ENCODE results near the gene GPER1. TPM values are rescaled to one million over a fixed set of nuclear protein-coding genes. Genes with fewer than 3 reads are reported as not detected.

GPER1 gene
- total RNA-seq, 4 donors from 2014 or later = 7.1 to 20.2 (median 7.8) TPM

GRCh38 chr7:1124816-1125602 is 37.1 kb downstream of the GPER1 start:
- H3K4me3 ChIP-seq = no peak overlapping the region
- ATAC-seq = no peak

GRCh38 chr7:1125603-1125969 is 37.7 kb downstream of the GPER1 start:
- Histone ChIP-seq H3K27me3 (no peaks in the 10 kb centered on the region), H3K4me1 (peaks cover 0 to 30% (median 13%) of the 10 kb centered on the region in 3 donors), H3K9me3 (no peaks in the 10 kb centered on the region), H3K27ac (peak overlapping the region in 1 of 4 donors; percentile 87), H3K4me3 (no peak overlapping the region), H3K36me3 (peaks cover 0 to 20% of the 10 kb centered on the region in 2 donors)
- TF ChIP-seq POLR2AphosphoS5 (IDR thresholded peaks at IDR 0.05) (no peak), EP300 (IDR thresholded peaks at IDR 0.05) (no peak), POLR2A (IDR thresholded peaks at IDR 0.05) (no peak)
- TF ChIP-seq, protein P1, sequence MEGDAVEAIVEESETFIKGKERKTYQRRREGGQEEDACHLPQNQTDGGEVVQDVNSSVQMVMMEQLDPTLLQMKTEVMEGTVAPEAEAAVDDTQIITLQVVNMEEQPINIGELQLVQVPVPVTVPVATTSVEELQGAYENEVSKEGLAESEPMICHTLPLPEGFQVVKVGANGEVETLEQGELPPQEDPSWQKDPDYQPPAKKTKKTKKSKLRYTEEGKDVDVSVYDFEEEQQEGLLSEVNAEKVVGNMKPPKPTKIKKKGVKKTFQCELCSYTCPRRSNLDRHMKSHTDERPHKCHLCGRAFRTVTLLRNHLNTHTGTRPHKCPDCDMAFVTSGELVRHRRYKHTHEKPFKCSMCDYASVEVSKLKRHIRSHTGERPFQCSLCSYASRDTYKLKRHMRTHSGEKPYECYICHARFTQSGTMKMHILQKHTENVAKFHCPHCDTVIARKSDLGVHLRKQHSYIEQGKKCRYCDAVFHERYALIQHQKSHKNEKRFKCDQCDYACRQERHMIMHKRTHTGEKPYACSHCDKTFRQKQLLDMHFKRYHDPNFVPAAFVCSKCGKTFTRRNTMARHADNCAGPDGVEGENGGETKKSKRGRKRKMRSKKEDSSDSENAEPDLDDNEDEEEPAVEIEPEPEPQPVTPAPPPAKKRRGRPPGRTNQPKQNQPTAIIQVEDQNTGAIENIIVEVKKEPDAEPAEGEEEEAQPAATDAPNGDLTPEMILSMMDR (IDR thresholded peaks at IDR 0.05) = no peak
- no peak for ATAC-seq
- 91 to 94% methylated on average over 12 to 16 of the region's 16 CpGs for WGBS, 2 donors (ENCODE audit: low coverage in 1 of 2)

More at GRCh38 chr7:1124816-1125602, 37.1 kb downstream of the GPER1 start:
- H3K27me3 ChIP-seq = no peaks in the 10 kb centered on the region
- peaks cover 0 to 20% of the 10 kb centered on the region in 2 donors for H3K36me3 ChIP-seq
- no peak for TF ChIP-seq EP300 (IDR thresholded peaks at IDR 0.05)
- no peak for TF ChIP-seq POLR2AphosphoS5 (IDR thresholded peaks at IDR 0.05)
- no peak for TF ChIP-seq POLR2A (IDR thresholded peaks at IDR 0.05)
- TF ChIP-seq, protein P1 (IDR thresholded peaks at IDR 0.05) = no peak
- H3K27ac ChIP-seq = peak overlapping the region in 3 of 4 donors; percentile 74 to 87 (median 84)
- H3K4me1 ChIP-seq = peaks cover 0 to 30% (median 13%) of the 10 kb centered on the region in 3 donors
- H3K9me3 ChIP-seq = no peaks in the 10 kb centered on the region
- WGBS, 2 donors (ENCODE audit: low coverage in 1 of 2) = 80 to 96% methylated on average over 2 to 8 of the region's 23 CpGs

GRCh38 chr7:1127001-1127400 is 39.1 kb downstream of the GPER1 start:
- Histone ChIP-seq H3K36me3 (peaks cover 0 to 20% of the 10 kb centered on the region in 2 donors), H3K27ac (no peak overlapping the region), H3K27me3 (no peaks in the 10 kb centered on the region), H3K9me3 (no peaks in the 10 kb centered on the region), H3K4me3 (no peak overlapping the region), H3K4me1 (peaks cover 0 to 30% (median 13%) of the 10 kb centered on the region in 3 donors)
- no peak for ATAC-seq
- TF ChIP-seq EP300 (IDR thresholded peaks at IDR 0.05) = no peak
- 90% methylated on average over 7 of the region's 7 CpGs; no CpG with 5 or more reads in 1 of the 2 donors for WGBS, 2 donors (ENCODE audit: low coverage in 1 of 2)

DNA sequence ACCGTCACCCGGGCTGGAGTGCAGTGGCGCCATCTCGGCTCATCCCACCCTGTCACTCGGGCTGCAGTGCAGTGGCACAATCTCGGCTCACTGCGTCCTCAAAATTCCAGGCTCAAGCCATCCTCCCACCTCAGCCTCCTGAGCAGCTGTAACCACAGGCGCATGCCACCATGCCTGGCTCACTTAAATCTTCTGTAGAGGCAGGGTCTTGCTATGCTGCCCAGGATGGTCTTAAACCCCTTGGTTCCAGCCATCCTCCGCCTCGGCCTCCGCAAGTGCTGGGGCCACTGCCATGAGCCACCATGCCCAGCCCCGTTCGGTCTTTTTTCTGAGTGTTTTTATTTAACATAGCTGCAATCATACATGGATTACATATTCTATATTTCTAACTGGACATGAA is 41.5 kb downstream of the GPER1 start:
- no peaks in the 10 kb centered on the region for H3K27me3 ChIP-seq
- TF ChIP-seq POLR2A (IDR thresholded peaks at IDR 0.05) (no peak), EP300 (IDR thresholded peaks at IDR 0.05) (no peak), POLR2AphosphoS5 (IDR thresholded peaks at IDR 0.05) (no peak)
- TF ChIP-seq, protein P1 (IDR thresholded peaks at IDR 0.05) = no peak
- H3K4me1 ChIP-seq = peaks cover 0 to 11% (median 6%) of the 10 kb centered on the region in 3 donors
- ATAC-seq = no peak
- no peaks in the 10 kb centered on the region for H3K9me3 ChIP-seq
- no peak overlapping the region for H3K27ac ChIP-seq
- H3K4me3 ChIP-seq = no peak overlapping the region
- WGBS, 2 donors (ENCODE audit: low coverage in 1 of 2) = 92 to 97% methylated on average over 6 to 13 of the region's 13 CpGs
- peaks cover 0 to 20% of the 10 kb centered on the region in 2 donors for H3K36me3 ChIP-seq

DNA sequence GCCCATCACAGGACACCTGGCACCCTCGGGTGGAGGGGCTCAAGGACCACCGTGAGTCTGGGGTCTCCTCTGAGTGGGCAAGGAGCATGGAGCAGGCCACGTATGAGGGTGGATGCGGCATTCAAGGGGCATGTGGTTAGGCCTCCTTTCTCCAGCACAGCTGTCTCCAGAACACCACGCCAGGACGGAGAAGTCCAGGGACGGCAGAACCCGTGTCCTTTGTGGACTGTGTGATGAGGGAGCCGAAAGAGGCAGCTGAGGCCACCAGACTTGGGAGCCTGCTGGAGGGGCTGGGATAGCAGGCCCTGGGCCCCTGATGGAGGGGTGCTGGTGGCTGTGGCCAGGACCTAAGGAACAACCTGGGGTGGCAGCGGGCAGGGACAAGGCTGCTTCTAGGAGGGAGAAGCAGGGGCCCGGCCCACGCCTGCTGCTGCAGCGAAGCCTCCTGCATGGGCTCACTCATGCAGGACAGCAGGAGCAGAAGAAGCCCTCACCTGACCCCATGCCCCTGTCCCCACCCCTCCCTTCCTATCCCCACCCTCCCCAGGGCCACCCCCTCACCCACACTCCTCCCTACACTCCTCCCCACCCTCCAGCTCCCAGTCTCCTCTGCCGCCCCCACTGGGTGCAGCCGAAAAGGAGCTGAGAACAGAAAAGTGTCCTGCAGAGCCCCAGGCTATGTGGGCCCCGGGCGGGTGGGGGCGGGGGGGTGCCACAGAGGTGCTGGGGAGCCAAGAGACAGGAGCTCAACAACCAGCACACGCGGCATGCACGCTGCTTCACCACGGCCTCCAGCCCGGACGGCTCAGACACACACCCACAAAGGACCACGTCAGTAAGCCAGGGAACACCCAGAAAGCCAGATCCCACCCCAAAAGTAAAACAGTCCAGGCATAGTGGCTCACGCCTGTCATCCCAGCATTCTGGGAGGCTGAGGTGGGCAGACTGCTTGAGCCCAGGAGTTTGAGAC is 42.4 kb downstream of the GPER1 start:
- Histone ChIP-seq H3K36me3 (peaks cover 0 to 20% of the 10 kb centered on the region in 2 donors), H3K27ac (no peak overlapping the region), H3K4me1 (peaks cover 0 to 2% (median 0%) of the 10 kb centered on the region in 3 donors), H3K4me3 (no peak overlapping the region), H3K27me3 (no peaks in the 10 kb centered on the region), H3K9me3 (no peaks in the 10 kb centered on the region)
- WGBS, 2 donors (ENCODE audit: low coverage in 1 of 2) = 93% methylated on average over 12 of the region's 26 CpGs; no CpG with 5 or more reads in 1 of the 2 donors
- ATAC-seq = no peak
- TF ChIP-seq, protein P1 (IDR thresholded peaks at IDR 0.05) = no peak
